Measurements from ENCODE around the gene SHC2. TPM values are rescaled to one million over a fixed set of nuclear protein-coding genes. Genes with fewer than 3 reads are reported as not detected.
"Not testable (repeated sequence)": the region's sequence is repeated elsewhere in the genome, so short reads cannot be mapped to it uniquely, and the experiment has no call there.

SHC2 gene
- total and polyA plus RNA-seq, 5 experiments from 2014 or later = 0.30 to 4.0 (median 1.8) TPM

DNA sequence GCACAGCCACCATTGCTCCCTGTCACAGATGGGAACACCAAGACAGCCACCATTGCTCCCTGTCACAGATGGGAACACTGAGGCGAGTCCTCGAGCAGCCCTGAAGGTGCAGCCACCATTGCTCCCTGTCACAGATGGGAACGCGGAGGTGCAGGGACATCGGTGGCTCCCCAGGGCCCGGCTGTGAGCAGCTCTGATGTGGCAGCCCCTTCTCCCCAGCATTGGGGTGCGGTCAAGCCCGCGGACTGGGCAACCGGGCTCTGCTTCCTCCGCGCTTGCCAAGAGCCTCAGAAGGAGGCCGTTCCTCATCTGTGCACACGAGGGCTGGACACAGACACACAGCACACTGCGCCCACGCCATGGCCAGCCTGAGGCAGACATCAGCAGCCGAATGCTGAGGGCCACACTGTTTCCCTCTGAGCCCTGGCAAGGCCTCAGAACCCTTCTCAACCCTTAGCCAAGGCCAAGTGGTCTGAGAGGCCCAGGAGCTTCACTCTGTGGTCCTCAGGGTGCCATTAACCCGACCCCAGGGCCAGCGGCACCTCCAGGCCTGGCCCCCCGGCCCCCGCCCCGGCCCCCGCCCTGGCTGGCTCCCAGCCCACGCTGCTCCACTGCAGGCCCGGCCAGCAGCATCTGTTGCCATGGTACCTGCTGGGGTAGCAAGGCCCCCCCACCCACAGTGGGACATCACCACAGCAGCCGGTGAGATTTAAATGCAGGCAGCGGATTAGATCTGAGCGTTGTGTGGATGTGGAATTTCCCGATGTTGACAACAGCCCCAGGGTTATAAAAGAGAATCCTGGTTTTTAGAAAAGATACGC, 70.2 kb downstream of the SHC2 start:
- H3K36me3 Mint-ChIP-seq = peaks cover 0 to 2% (median 0%) of the 10 kb centered on the region in 3 donors
- H3K27me3 Mint-ChIP-seq = peaks cover 9 to 32% (median 16%) of the 10 kb centered on the region in 5 donors
- DNase-seq (peak in 1 of 10 donors; percentile 46), ATAC-seq (no peak)
- H3K9me3 Mint-ChIP-seq = peaks cover 0 to 18% (median 0%) of the 10 kb centered on the region in 9 donors
- no peak overlapping the region for H3K4me3 Mint-ChIP-seq
- POLR2A ChIA-PET = no interaction called here
- peaks cover 0 to 9% (median 1%) of the 10 kb centered on the region in 4 donors for H3K4me1 Mint-ChIP-seq
- H3K27ac Mint-ChIP-seq = no peak overlapping the region

DNA sequence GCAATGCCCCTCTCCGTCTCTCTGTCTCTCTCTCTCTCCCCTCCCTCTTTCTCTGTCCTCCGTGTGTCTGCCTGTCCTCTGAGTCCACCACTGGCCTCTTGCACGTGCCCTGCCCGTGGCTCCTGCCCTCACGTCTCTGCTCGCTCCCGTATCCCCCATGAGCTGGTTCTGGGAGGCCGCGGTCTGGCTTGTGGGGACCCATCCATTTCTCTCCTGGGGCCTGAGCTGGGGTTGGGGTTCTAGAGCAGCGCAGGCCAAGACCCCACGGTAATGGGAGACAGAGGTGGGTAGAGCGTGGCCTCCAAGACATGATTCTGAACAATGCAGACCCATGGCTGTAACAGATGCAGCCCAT, 70.9 kb downstream of the SHC2 start:
- POLR2A ChIA-PET = no interaction called here
- peaks cover 0 to 2% (median 0%) of the 10 kb centered on the region in 3 donors for H3K36me3 Mint-ChIP-seq
- peaks cover 14 to 37% (median 18%) of the 10 kb centered on the region in 5 donors for H3K27me3 Mint-ChIP-seq
- peaks cover 0 to 9% (median under 1%) of the 10 kb centered on the region in 4 donors for H3K4me1 Mint-ChIP-seq
- no peak for ATAC-seq
- peaks cover 0 to 12% (median 0%) of the 10 kb centered on the region in 9 donors for H3K9me3 Mint-ChIP-seq
- DNase-seq = peak in 1 of 10 donors; percentile 35
- H3K27ac Mint-ChIP-seq = no peak overlapping the region
- H3K4me3 Mint-ChIP-seq = no peak overlapping the region

DNA sequence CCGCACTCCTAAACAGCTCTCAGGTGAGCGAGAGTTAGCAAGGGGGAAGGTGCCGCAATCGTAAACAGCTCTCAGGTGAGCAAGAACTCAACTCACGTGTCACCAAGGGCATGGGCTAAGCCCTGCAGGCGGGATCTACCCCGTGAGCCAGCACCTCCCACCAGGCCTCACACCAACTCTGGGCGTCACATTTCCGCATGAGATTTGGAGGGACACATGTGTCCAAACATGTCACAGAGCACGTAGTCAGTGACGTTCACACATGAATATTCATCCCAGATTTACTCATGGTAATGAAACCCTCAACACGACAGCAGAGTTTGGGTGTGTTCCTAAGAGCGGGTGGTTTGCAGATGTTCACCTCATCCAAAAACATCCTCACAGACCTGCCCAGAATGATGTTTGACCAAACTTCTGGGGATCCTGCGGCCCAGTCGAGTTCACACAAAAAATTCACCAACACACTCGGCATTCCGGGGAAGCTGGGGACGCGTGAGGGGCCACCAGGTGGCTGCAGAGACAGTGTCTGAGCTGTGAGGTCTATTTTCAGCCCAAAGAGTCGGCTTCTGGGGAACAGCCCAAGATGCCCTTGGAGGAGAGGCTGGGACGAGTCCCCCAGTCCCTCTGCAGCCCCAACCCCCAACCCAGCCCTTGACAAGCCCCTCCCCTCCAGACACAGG, 71.4 kb downstream of the SHC2 start:
- DNase-seq (peak in 1 of 10 donors; percentile 44), ATAC-seq (no peak)
- Mint-ChIP-seq H3K36me3 (peaks cover 0 to 2% (median 0%) of the 10 kb centered on the region in 3 donors), H3K4me1 (peaks cover 0 to 9% (median 1%) of the 10 kb centered on the region in 4 donors), H3K9me3 (peaks cover 0 to 12% (median 0%) of the 10 kb centered on the region in 9 donors), H3K27me3 (peaks cover 14 to 41% (median 21%) of the 10 kb centered on the region in 5 donors), H3K27ac (no peak overlapping the region), H3K4me3 (no peak overlapping the region)
- POLR2A ChIA-PET = no interaction called here

DNA sequence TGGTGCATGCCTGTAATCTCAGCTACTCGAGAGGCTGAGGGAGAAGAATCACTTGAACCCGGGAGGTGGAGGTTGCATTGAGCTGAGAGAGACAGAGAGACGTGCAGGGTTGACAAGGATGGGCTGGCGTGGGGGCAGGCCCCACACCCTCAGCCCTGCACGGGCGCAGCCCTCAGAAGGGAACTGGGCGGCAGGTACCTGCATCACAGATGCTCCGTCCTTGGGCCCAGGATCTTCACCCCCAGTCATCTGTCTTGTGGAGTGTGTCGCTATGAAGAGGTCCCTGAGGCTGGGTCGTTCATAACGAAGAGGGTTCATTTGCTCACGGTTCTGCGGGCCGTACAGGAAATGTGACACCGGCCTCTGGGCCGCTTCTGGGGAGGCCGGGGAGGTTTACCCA, 72.1 kb downstream of the SHC2 start:
- Mint-ChIP-seq H3K4me1 (peaks cover 0 to 13% (median 2%) of the 10 kb centered on the region in 4 donors), H3K27me3 (peaks cover 19 to 45% (median 28%) of the 10 kb centered on the region in 5 donors), H3K36me3 (peaks cover 0 to 2% (median 0%) of the 10 kb centered on the region in 3 donors), H3K27ac (no peak overlapping the region), H3K9me3 (peaks cover 0 to 11% (median 0%) of the 10 kb centered on the region in 9 donors), H3K4me3 (no peak overlapping the region)
- ATAC-seq (no peak), DNase-seq (peak in 1 of 10 donors; percentile 43)
- POLR2A ChIA-PET = no interaction called here

DNA sequence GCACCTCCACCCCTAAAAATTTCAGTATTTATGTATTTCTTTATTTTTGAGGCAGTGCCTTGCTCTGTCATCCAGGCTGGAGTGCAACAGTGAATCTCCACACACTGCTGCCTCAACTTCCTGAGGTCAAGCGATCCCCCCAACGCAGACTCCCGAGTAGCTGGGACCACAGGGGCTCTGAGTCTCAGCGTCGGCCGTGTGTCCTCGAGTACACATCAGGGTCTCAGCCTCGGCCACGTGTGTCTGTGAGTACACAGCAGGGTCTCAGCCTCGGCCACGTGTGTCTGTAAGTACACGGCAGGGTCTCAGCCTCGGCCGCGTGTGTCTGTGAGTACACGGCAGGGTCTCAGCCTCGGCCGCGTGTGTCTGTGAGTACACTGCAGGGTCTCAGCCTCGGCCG, 73.1 kb downstream of the SHC2 start:
- Mint-ChIP-seq H3K27me3 (peaks cover 25 to 55% (median 37%) of the 10 kb centered on the region in 5 donors), H3K9me3 (peaks cover 0 to 2% (median 0%) of the 10 kb centered on the region in 9 donors), H3K4me1 (peaks cover 2 to 12% (median 6%) of the 10 kb centered on the region in 4 donors), H3K27ac (no peak overlapping the region), H3K36me3 (peaks cover 0 to 2% (median 0%) of the 10 kb centered on the region in 3 donors), H3K4me3 (peak overlapping the region in 1 of 10 donors; percentile 31)
- ATAC-seq (no peak), DNase-seq (peak in 1 of 10 donors; percentile 37)
- POLR2A ChIA-PET = no interaction called here

DNA sequence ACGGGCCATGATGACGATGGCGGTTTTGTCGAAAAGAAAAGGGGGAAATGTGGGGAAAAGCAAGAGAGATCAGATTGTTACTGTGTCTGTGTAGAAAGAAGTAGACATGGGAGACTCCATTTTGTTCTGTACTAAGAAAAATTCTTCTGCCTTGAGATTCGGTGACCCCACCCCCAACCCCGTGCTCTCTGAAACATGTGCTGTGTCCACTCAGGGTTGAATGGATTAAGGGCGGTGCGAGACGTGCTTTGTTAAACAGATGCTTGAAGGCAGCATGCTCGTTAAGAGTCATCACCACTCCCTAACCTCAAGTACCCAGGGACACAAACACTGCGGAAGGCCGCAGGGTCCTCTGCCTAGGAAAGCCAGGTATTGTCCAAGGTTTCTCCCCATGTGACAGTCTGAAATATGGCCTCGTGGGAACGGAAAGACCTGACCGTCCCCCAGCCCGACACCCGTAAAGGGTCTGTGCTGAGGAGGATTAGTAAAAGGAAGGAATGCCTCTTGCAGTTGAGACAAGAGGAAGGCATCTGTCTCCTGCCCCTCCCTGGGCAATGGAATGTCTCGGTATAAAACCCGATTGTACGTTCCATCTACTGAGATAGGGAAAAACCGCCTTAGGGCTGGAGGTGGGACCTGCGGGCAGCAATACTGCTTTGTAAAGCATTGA, 74.1 kb downstream of the SHC2 start:
- POLR2A ChIA-PET, H3K36me3 Mint-ChIP-seq, H3K27ac Mint-ChIP-seq, ATAC-seq, H3K9me3 Mint-ChIP-seq, H3K4me3 Mint-ChIP-seq: not testable (repeated sequence)
- Mint-ChIP-seq H3K27me3 (peaks cover 28 to 58% (median 44%) of the 10 kb centered on the region in 5 donors), H3K4me1 (peaks cover 4 to 14% (median 8%) of the 10 kb centered on the region in 4 donors)
- peak in 1 of 10 donors; percentile 13 for DNase-seq

DNA sequence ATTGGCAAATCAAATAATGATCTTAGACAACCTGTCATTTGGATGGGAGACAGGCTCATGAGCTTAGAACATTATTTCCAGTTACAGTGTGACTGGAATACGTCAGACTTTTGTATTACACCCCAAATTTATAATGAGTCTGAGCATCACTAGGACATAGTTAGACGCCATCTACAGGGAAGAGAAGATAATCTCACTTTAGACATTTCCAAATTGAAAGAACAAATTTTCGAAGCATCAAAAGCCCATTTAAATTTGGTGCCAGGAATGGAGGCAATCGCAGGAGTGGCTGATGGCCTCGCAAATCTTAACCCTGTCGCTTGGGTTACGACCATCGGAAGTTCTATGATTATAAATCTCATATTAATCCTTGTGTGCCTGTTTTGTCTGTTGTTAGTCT, 74.6 kb downstream of the SHC2 start:
- H3K4me1 Mint-ChIP-seq = peaks cover 4 to 14% (median 8%) of the 10 kb centered on the region in 4 donors
- DNase-seq, H3K9me3 Mint-ChIP-seq, H3K36me3 Mint-ChIP-seq, ATAC-seq, H3K27ac Mint-ChIP-seq, H3K4me3 Mint-ChIP-seq, POLR2A ChIA-PET: not testable (repeated sequence)
- H3K27me3 Mint-ChIP-seq = peaks cover 28 to 58% (median 45%) of the 10 kb centered on the region in 5 donors

DNA sequence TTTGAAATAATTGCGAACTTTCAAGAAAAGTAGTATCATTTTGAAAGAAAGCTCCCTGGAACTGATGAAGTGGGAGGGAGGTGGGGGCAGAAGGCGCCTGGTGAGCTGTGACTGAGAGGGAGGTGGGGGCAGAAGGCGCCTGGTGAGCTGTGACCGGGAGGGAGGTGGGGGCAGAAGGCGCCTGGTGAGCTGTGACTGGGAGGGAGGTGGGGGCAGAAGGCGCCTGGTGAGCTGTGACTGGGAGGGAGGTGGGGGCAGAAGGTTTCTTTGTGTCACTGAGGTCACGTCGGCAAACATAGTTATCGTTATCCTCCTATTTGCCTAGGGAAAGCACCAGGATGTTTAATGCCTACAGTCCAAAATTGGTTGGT, 76.0 kb downstream of the SHC2 start:
- Mint-ChIP-seq H3K27ac (no peak overlapping the region), H3K4me3 (no peak overlapping the region), H3K27me3 (peaks cover 28 to 65% (median 53%) of the 10 kb centered on the region in 5 donors), H3K9me3 (no peaks in the 10 kb centered on the region), H3K36me3 (no peaks in the 10 kb centered on the region), H3K4me1 (peaks cover 4 to 14% (median 8%) of the 10 kb centered on the region in 4 donors)
- DNase-seq (peak in 1 of 10 donors; percentile 28), ATAC-seq (no peak)
- POLR2A ChIA-PET = interaction anchor here (1.8 kb wide), 1 partner anchor 126 kb away, joined by 4 read pairs; no protein-coding TSS in a partner anchor

DNA sequence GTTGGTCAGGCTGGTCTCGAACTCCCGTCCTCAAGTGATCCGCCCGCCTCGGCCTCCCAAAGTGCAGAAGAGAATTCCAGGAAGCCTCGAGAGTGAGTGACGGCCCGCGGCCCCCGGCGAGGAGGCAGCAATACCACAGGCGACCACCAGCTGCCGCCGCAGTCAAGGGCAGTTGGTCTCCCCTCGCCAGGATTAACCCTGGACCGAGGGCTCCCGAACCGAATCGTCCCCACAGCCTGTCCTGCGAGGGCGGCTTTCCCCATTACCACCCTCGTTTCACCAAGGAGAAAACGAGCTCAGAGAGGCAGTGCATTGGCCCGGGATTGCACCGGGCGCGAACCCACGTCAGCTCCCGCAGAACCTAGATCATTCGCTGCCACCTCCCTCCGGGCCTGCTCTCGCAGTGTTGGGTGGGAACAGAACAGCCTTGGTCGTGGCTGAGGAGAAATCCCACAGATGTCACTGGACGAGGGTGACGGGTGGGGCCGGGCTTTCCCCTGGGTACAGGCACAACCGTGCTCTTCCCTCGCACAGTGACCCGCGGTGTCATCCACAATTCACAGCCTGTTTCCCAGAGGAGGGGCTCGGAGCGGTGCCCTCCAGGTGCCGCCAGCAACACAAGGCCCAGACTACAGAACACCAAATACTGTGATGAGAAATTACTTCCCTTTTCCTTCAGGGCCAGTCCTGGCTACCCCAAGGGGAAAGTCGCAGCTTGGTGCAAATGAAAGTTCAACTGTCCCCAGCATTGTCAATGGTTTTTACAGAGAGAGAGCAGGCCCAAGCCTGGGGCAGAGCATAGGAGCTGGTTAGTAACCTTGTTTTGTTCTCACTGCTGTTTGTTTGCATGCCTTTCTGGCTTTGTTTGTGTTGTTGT, 76.7 kb downstream of the SHC2 start:
- DNase-seq = peak in 2 of 10 donors; percentile 16 to 53
- peak; percentile 40 to 60 for ATAC-seq
- H3K27me3 Mint-ChIP-seq = peaks cover 28 to 66% (median 53%) of the 10 kb centered on the region in 5 donors
- POLR2A ChIA-PET = interaction anchor here (1.8 kb wide), 1 partner anchor 127 kb away, joined by 4 read pairs; no protein-coding TSS in a partner anchor
- peak overlapping the region in 1 of 10 donors; percentile 39 for H3K27ac Mint-ChIP-seq
- H3K4me1 Mint-ChIP-seq = peaks cover 4 to 14% (median 8%) of the 10 kb centered on the region in 4 donors
- peak overlapping the region in 1 of 10 donors; percentile 4 for H3K4me3 Mint-ChIP-seq
- no peaks in the 10 kb centered on the region for H3K9me3 Mint-ChIP-seq
- H3K36me3 Mint-ChIP-seq = no peaks in the 10 kb centered on the region

DNA sequence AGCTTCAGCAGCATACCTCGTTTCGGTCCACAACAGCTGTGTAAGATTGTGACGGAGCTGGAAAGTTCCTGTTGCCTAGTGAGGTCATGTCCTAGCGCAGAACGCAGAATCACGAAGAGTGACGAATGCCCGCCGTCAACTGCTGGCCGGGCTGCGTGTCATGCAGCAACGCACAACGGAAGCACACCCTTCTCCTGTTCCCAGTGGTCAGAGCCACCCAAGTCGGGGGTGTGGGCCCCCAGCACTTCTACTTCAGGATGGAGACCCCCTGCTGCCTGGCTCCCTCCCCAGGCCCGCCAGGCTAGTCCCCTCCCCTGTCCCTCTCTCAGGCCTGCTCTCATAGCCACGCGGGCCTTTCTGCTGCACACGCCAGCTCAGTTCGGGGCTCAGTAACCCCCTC, 77.8 kb downstream of the SHC2 start:
- DNase-seq = peak in 1 of 10 donors; percentile 24
- Mint-ChIP-seq H3K4me1 (peaks cover 4 to 14% (median 8%) of the 10 kb centered on the region in 4 donors), H3K36me3 (no peaks in the 10 kb centered on the region), H3K27me3 (peaks cover 28 to 68% (median 46%) of the 10 kb centered on the region in 5 donors), H3K4me3 (peak overlapping the region in 1 of 10 donors; percentile 35), H3K9me3 (no peaks in the 10 kb centered on the region), H3K27ac (no peak overlapping the region)
- POLR2A ChIA-PET = no interaction called here
- no peak for ATAC-seq

DNA sequence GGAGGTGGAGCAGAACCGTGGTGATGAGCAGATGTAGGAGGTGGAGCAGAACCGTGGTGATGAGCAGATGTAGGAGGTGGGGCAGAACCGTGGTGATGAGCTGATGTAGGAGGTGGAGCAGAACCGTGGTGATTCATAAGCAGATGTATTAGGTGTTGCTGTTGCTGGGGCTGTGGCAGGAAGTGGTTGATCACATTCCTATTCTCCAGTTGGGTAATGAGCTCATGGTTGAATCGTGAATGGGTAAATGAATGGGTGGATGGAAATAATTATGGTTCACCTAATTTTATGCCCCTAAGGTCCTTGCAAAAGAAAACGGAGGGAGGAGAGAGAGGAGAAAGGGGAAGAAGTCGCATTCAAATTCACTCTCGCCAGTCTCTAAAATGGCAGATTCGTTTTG, 78.3 kb downstream of the SHC2 start:
- POLR2A ChIA-PET, H3K9me3 Mint-ChIP-seq, H3K36me3 Mint-ChIP-seq: not testable (repeated sequence)
- H3K27ac Mint-ChIP-seq = peak overlapping the region in 2 of 10 donors; percentile 13 to 77
- DNase-seq (peak in 2 of 10 donors; percentile 12 to 49), ATAC-seq (peak in 1 of 2 donors; percentile 54)
- H3K27me3 Mint-ChIP-seq = peaks cover 30 to 69% (median 50%) of the 10 kb centered on the region in 5 donors
- peaks cover 4 to 14% (median 10%) of the 10 kb centered on the region in 4 donors for H3K4me1 Mint-ChIP-seq
- peak overlapping the region in 3 of 10 donors; percentile 15 to 50 (median 24) for H3K4me3 Mint-ChIP-seq

Data from naive thymus-derived CD8-positive, alpha-beta T cell (primary cell).